Thyroid gland (tissue), 4 donors: Measurements from ENCODE around the gene RORC. TPM values are rescaled to one million over a fixed set of nuclear protein-coding genes. Genes with fewer than 3 reads are reported as not detected.

Experiments
- DNase-seq, 2 donors: peaks; one replicate each; pipeline ENCODE4 v3.0.0-alpha.2; 2019
- H3K27ac ChIP-seq, 3 donors: fragments of 200-600 bp; sonication (generic); 1 replicate in 2 of 3; 2 replicates in 1 of 3; pipeline ENCODE4 v1.5.1; 2016 to 2019; ENCODE audit warnings: mild to moderate bottlenecking in 1 of 3, moderate library complexity in 1 of 3
- H3K27me3 ChIP-seq: fragments of 200-600 bp; sonication (generic); one replicate; pipeline ENCODE4 v1.5.1; 2019
- H3K36me3 ChIP-seq, 2 donors: fragments of 200-600 bp; sonication (generic); one replicate each; pipeline ENCODE4 v1.5.1; 2016 to 2019
- H3K4me1 ChIP-seq, 2 donors: fragments of 200-600 bp; sonication (generic); one replicate each; pipeline ENCODE4 v1.5.1; 2017 to 2019
- H3K4me3 ChIP-seq, 3 donors: fragments of 200-600 bp; sonication (generic); replicated peaks in 1 of 3; 1 replicate in 2 of 3; 2 replicates in 1 of 3; pipeline ENCODE4 v1.5.1; 2016; ENCODE audit warnings: mild to moderate bottlenecking in 1 of 3
- H3K9me3 ChIP-seq: fragments of 200-600 bp; sonication (generic); one replicate; pipeline ENCODE4 v1.5.1; 2017
- CTCF ChIP-seq, 6 experiments: fragments of 200-600 bp in 3 of 6; fragments of 450-650 bp in 3 of 6; sonication (generic) in 3 of 6; IDR thresholded peaks; one replicate each; pipeline ENCODE4 v1.5.1; 2016 to 2019; ENCODE audit warnings: antibody characterized with exemption in 6 of 6, mild to moderate bottlenecking in 2 of 6, inconsistent platforms in 1 of 6, moderate library complexity in 1 of 6
- POLR2A ChIP-seq, 2 donors: fragments of 450-650 bp; IDR thresholded peaks; one replicate each; pipeline ENCODE4 v1.6.1; 2017; ENCODE audit warnings: antibody characterized with exemption in 2 of 2, mild to moderate bottlenecking in 2 of 2, moderate library complexity in 1 of 2
- whole genome bisulfite sequencing, 2 donors: methylation state at CpG; one replicate each; pipeline ENCODE4 v1.1.5; 2017; 5-methylcytosine and 5-hydroxymethylcytosine counted together
- intact Hi-C: fragments of 100-400 bp; cut with DNase I; formaldehyde crosslinking; loops from one replicate; pipeline ENCODE4 v1.15.1; 2023
- total RNA-seq, 4 donors: library from RNA; depleted of rRNA; stranded (reverse); fragments of >200 nt; gene quantifications; one replicate each; pipeline ENCODE4 v1.2.3, GENCODE V29; 2016

RORC gene
- total RNA-seq, 4 donors from 2014 or later: 29.7 to 48.4 (median 38.8) TPM

DNA sequence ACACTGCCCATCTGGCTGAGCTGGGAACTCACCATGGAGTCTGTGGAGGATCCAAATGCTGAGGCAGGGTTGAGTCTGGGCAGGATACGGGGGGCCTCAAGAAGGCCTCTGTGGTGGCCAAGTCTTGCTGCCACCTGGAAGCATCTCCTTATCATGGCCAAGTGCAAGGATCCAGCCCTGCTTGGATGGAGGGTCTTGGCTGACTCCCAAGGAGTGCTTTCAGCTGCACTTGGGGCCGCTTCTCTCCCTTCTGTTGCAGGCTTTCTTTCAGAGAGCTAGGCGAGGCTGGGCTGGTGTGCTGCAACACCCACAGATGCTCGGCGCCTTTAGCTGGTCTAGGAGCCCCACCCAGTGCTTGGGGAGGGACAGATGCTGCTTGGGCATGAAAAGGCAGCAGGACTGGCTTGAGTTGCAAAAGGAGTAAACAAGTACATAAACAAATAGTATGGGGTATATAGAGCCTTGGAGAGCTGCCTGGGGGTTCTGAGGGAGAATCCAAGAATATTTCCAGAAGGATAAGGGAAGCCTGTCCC is 21.9 kb upstream of the RORC start, which contains the start of gene THEM5:
TSS of gene THEM5 (minus strand) at position 302 of the 533 bp plus-strand sequence. CDS start at position 155, 147 bp downstream.
- 71 to 77% methylated on average over 5 of the region's 5 CpGs for WGBS, 2 donors
- H3K27ac ChIP-seq: no peak within 1 kb of the TSS
- H3K36me3 ChIP-seq: no peaks in the 10 kb centered on the region
- no peak for TF ChIP-seq POLR2A (IDR thresholded peaks at IDR 0.05)
- no peak for TF ChIP-seq CTCF (IDR thresholded peaks at IDR 0.05)
- H3K27me3 ChIP-seq: no peaks in the 10 kb centered on the region
- H3K9me3 ChIP-seq: no peaks in the 10 kb centered on the region
- DNase-seq: no peak
- H3K4me1 ChIP-seq: no peaks in the 10 kb centered on the region
- intact Hi-C loops: no loop called here
- no peak within 1 kb of the TSS for H3K4me3 ChIP-seq

- H3K9me3 ChIP-seq: no peaks in the 10 kb centered on the region
- intact Hi-C loops: no loop called here
Measured at GRCh38 chr1:151852733-151853132, 21.1 kb upstream of the RORC start.

DNA sequence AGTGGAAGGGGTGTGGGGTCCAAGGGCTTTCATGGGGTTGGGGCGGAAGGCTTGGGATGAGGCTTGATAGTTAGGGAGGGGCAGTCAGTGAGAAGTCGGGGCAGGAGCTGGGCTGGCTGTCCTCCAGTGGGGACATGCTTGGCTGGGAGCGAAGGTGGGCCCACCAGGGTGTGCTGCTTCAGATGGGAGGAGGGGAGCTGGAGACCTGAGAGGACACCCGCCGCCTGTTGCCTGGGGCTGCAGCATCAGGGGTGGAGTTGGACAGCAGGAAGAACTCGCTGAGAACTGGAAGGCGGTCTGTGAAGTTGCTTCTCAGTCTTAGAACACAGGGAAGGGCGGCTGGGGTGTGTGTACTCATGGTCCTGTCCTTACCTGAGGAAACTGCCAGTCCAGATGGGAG is 20.3 kb upstream of the RORC start:
- Histone ChIP-seq H3K27me3 (no peaks in the 10 kb centered on the region), H3K27ac (no peak overlapping the region), H3K9me3 (no peaks in the 10 kb centered on the region), H3K4me1 (no peaks in the 10 kb centered on the region), H3K36me3 (no peaks in the 10 kb centered on the region), H3K4me3 (no peak overlapping the region)
- WGBS, 2 donors: 60 to 64% methylated on average over 8 of the region's 8 CpGs
- intact Hi-C loops: no loop called here
- TF ChIP-seq CTCF (IDR thresholded peaks at IDR 0.05) (no peak), POLR2A (IDR thresholded peaks at IDR 0.05) (no peak)
- DNase-seq: no peak

More at GRCh38 chr1:151852733-151853132, 21.1 kb upstream of the RORC start:
- Histone ChIP-seq H3K4me3 (no peak overlapping the region), H3K27me3 (no peaks in the 10 kb centered on the region), H3K27ac (no peak overlapping the region), H3K36me3 (no peaks in the 10 kb centered on the region), H3K4me1 (no peaks in the 10 kb centered on the region)
- DNase-seq: no peak
- TF ChIP-seq POLR2A (IDR thresholded peaks at IDR 0.05) (no peak), CTCF (IDR thresholded peaks at IDR 0.05) (no peak)
- 89 to 96% methylated on average over 4 of the region's 4 CpGs for WGBS, 2 donors

DNA sequence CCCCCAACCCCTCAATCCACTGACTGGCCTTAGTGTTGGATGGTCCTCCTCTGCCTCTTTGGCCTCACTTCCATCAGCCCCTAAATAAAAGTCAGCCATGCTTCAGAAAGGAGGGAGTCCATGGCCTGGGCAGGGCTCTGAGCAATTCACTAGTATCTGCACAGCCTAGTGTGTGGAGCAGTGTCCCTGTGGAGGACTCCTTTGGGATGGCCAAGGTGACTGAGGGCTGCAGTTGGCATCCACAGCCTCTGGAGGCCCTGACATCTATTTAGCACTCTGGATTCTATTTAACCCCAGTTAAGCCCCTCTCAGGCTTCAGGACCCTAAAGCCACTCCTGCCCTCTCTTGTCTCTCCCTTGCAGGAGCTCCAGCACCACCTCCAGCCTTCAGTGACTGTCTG is 18.3 kb upstream of the RORC start:
- DNase-seq: no peak
- intact Hi-C loops: no loop called here
- Histone ChIP-seq H3K27ac (no peak overlapping the region), H3K27me3 (no peaks in the 10 kb centered on the region), H3K36me3 (no peaks in the 10 kb centered on the region), H3K9me3 (no peaks in the 10 kb centered on the region), H3K4me1 (no peaks in the 10 kb centered on the region), H3K4me3 (no peak overlapping the region)
- TF ChIP-seq POLR2A (IDR thresholded peaks at IDR 0.05) (no peak), CTCF (IDR thresholded peaks at IDR 0.05) (no peak)

GRCh38 chr1:151849126-151849525 is 17.5 kb upstream of the RORC start:
- Histone ChIP-seq H3K4me1 (no peaks in the 10 kb centered on the region), H3K36me3 (no peaks in the 10 kb centered on the region), H3K9me3 (no peaks in the 10 kb centered on the region), H3K27me3 (no peaks in the 10 kb centered on the region), H3K4me3 (no peak overlapping the region), H3K27ac (no peak overlapping the region)
- intact Hi-C loops: no loop called here
- no peak for TF ChIP-seq CTCF (IDR thresholded peaks at IDR 0.05)
- no peak for TF ChIP-seq POLR2A (IDR thresholded peaks at IDR 0.05)
- WGBS, 2 donors: 59 to 70% methylated on average over 3 of the region's 3 CpGs
- no peak for DNase-seq
